HG03064 (cell line): Measurements from ENCODE around the gene EXOSC1.
A peak's percentile ranks its signal among the peaks of the same experiment; 100 is the strongest.
"Not testable (repeated sequence)": the region's sequence is repeated elsewhere in the genome, so short reads cannot be mapped to it uniquely, and the experiment has no call there.

ENCODE experiments used
- ATAC-seq: cut with Tn5 transposase; IDR thresholded peaks from one replicate; pipeline ENCODE4 v1.9.1; 2021; ENCODE audit warnings: low read depth; ENCODE audit not compliant: unreplicated experiment

The EXOSC1 gene

GRCh38 chr10:97459933-97460332 is 14.1 kb upstream of the EXOSC1 start:
- no peak for ATAC-seq

GRCh38 chr10:97459111-97459510 is 13.3 kb upstream of the EXOSC1 start:
- ATAC-seq, result no peak

GRCh38 chr10:97456686-97457065 is 10.9 kb upstream of the EXOSC1 start:
- no peak for ATAC-seq

- ATAC-seq, result no peak
Measured at GRCh38 chr10:97456034-97456685, 10.4 kb upstream of the EXOSC1 start.

GRCh38 chr10:97454330-97455036 is 8.7 kb upstream of the EXOSC1 start:
- ATAC-seq, result no peak

GRCh38 chr10:97452352-97452751 is 6.5 kb upstream of the EXOSC1 start:
- ATAC-seq, result no peak

- ATAC-seq, result no peak
Measured at GRCh38 chr10:97451605-97452004, 5.8 kb upstream of the EXOSC1 start.

GRCh38 chr10:97450828-97451227 is 5.0 kb upstream of the EXOSC1 start:
- ATAC-seq, result no peak

GRCh38 chr10:97445357-97445721 is 467 bp downstream of the EXOSC1 start:
- no peak for ATAC-seq

GRCh38 chr10:97444212-97444611 is 1.6 kb downstream of the EXOSC1 start:
- ATAC-seq, result no peak

- no peak for ATAC-seq
Measured at GRCh38 chr10:97442277-97442676, 3.5 kb downstream of the EXOSC1 start.

GRCh38 chr10:97435211-97435610 is 10.6 kb downstream of the EXOSC1 start:
- ATAC-seq, result no peak

- no peak for ATAC-seq
Measured at GRCh38 chr10:97434557-97434956, 11.2 kb downstream of the EXOSC1 start.

- no peak for ATAC-seq
Measured at GRCh38 chr10:97434055-97434454, 11.8 kb downstream of the EXOSC1 start.

GRCh38 chr10:97428572-97428981 is 17.2 kb downstream of the EXOSC1 start:
- ATAC-seq, result no peak

- ATAC-seq, result no peak
Measured at GRCh38 chr10:97427571-97428179, 18.1 kb downstream of the EXOSC1 start.

- ATAC-seq, result no peak
Measured at GRCh38 chr10:97426776-97427570, 18.8 kb downstream of the EXOSC1 start.

- ATAC-seq, result peak; percentile 81
Measured at GRCh38 chr10:97425964-97426775, 19.6 kb downstream of the EXOSC1 start, which contains the start of gene PGAM1. TSS of gene PGAM1 (plus strand) at chr10:97426191. CDS start at chr10:97426308, 117 bp downstream.

GRCh38 chr10:97423757-97424098 is 22.1 kb downstream of the EXOSC1 start:
- not testable (repeated sequence) for ATAC-seq

- ATAC-seq, result no peak
Measured at GRCh38 chr10:97416565-97416964, 29.2 kb downstream of the EXOSC1 start.
